ENCODE data around the gene MAD1L1. TPM values are rescaled to one million over a fixed set of nuclear protein-coding genes. Genes with fewer than 3 reads are reported as not detected.

Gene MAD1L1
- total and polyA plus RNA-seq, 2 of the 13 experiments (the other 11 are each of a cell fraction or from before 2014, with no cell fraction given): 17.4 to 64.7 TPM

DNA sequence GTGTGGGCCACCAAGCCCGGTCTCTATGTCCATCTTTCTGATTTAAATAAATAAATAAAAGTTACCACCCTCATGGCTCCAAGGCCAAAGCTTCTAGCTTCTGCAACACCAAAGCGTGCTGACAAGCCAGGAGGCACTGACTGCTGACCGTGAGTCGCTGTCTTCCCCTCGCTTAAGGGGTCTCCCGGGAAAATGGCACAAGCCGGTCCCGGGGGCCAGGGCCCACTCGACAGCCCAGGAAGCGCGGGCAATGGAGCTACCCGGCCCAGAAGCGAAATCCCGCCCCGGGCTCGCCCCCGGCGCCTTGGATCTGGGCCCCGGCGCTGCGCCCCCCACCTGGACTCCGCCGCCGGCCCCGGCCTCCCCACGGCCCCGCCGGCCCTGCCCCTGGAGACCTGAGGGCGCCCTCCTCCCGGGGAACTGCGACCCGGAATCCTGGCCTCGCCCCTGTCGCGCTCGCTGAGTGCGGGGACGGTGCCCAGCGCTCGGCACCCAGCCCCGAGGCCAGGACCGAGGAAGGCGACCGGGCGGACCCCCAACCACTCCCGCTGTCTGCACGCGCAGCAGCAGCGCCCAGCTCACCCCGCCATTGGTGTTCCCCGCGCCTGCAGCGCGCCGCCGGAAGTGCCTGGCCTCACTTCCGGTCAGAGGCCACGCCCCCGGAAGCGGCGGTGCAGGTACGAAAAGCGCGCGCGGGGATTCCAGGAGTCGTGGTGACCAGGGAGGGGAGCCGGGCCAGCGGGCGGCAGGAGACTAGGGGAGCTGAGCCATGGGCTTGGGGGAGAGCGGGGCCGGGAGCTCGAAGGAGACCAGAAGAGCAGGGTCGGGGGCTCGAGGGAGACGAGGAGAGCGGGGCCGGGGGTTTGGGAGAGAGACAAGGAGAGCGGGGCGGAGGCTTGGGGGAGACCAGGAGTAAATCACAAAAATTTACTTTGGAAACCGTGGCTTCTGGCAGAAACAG, 9.1 kb upstream of the MAD1L1 start, which contains the start of the genes MRM2 and NUDT1 (continued):
- no peak for TF ChIP-seq ZSCAN22 (CRISPR knock-in tag; IDR thresholded peaks at IDR 0.05)
- TF ChIP-seq, protein P1, sequence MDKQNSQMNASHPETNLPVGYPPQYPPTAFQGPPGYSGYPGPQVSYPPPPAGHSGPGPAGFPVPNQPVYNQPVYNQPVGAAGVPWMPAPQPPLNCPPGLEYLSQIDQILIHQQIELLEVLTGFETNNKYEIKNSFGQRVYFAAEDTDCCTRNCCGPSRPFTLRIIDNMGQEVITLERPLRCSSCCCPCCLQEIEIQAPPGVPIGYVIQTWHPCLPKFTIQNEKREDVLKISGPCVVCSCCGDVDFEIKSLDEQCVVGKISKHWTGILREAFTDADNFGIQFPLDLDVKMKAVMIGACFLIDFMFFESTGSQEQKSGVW (CRISPR knock-in tag; IDR thresholded peaks at IDR 0.05; ENCODE audit: borderline replicate concordance): no peak
- no peak for TF ChIP-seq ZNF24 (IDR thresholded peaks at IDR 0.05)
- TF ChIP-seq ZFP37 (CRISPR knock-in tag; IDR thresholded peaks at IDR 0.05; ENCODE audit: borderline replicate concordance): no peak
- TF ChIP-seq KLF16 (CRISPR knock-in tag; IDR thresholded peaks at IDR 0.05): peak in 1 of 2 experiments; percentile 82; a peak in 2 of 4 replicates
- peak; percentile 95 for TF ChIP-seq KMT2A (CRISPR knock-in tag; IDR thresholded peaks at IDR 0.05)
- TF ChIP-seq TOE1 (CRISPR knock-in tag; IDR thresholded peaks at IDR 0.05): peak; percentile 34; the same call in 1 of the 2 replicates
- peak; percentile 90 for TF ChIP-seq ZNF891 (CRISPR knock-in tag; IDR thresholded peaks at IDR 0.05)
- TF ChIP-seq HNRNPL (IDR thresholded peaks at IDR 0.05; ENCODE audit: low read depth, low read length): no peak
- peak; percentile 66 for TF ChIP-seq ZNF160 (CRISPR knock-in tag; IDR thresholded peaks at IDR 0.05)
- no peak for TF ChIP-seq HNRNPUL1 (IDR thresholded peaks at IDR 0.05; ENCODE audit: low read depth, low read length)
- TF ChIP-seq, protein P2, sequence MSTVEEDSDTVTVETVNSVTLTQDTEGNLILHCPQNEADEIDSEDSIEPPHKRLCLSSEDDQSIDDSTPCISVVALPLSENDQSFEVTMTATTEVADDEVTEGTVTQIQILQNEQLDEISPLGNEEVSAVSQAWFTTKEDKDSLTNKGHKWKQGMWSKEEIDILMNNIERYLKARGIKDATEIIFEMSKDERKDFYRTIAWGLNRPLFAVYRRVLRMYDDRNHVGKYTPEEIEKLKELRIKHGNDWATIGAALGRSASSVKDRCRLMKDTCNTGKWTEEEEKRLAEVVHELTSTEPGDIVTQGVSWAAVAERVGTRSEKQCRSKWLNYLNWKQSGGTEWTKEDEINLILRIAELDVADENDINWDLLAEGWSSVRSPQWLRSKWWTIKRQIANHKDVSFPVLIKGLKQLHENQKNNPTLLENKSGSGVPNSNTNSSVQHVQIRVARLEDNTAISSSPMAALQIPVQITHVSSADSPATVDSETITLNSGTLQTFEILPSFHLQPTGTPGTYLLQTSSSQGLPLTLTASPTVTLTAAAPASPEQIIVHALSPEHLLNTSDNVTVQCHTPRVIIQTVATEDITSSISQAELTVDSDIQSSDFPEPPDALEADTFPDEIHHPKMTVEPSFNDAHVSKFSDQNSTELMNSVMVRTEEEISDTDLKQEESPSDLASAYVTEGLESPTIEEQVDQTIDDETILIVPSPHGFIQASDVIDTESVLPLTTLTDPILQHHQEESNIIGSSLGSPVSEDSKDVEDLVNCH (CRISPR knock-in tag; IDR thresholded peaks at IDR 0.05): no peak
- TF ChIP-seq FOXP1 (IDR thresholded peaks at IDR 0.05): no peak
- TF ChIP-seq FOXP1 (CRISPR knock-in tag; IDR thresholded peaks at IDR 0.05): no peak
- TF ChIP-seq NFE2L1 (CRISPR knock-in tag; IDR thresholded peaks at IDR 0.05; ENCODE audit: borderline replicate concordance): no peak; the same call in 1 of the 2 replicates
- TF ChIP-seq ZSCAN29 (CRISPR knock-in tag; conservative IDR thresholded peaks at IDR 0.05): no peak
- TF ChIP-seq MED1 (CRISPR knock-in tag; IDR thresholded peaks at IDR 0.05): peak; percentile 44
- TF ChIP-seq, protein P3, sequence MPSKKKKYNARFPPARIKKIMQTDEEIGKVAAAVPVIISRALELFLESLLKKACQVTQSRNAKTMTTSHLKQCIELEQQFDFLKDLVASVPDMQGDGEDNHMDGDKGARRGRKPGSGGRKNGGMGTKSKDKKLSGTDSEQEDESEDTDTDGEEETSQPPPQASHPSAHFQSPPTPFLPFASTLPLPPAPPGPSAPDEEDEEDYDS (CRISPR knock-in tag; IDR thresholded peaks at IDR 0.05): peak; percentile 78
- no peak for TF ChIP-seq ZNF530 (CRISPR knock-in tag; IDR thresholded peaks at IDR 0.05; ENCODE audit: low read depth)
- peak; percentile 84; the same call in 1 of the 2 replicates for TF ChIP-seq ZIK1 (CRISPR knock-in tag; IDR thresholded peaks at IDR 0.05; ENCODE audit: borderline replicate concordance, low read depth)
- TF ChIP-seq ELF1 (CRISPR knock-in tag; IDR thresholded peaks at IDR 0.05): peak; percentile 95
- no peak for TF ChIP-seq ZFP36L2 (CRISPR knock-in tag; IDR thresholded peaks at IDR 0.05)
- TF ChIP-seq PAX8 (CRISPR knock-in tag; IDR thresholded peaks at IDR 0.05; ENCODE audit: borderline replicate concordance): 0 out of 2 replicates have a peak, but pooled peaks have one; percentile 14
- TF ChIP-seq ZNF605 (CRISPR knock-in tag; IDR thresholded peaks at IDR 0.05): no peak
- peak; percentile 80 for TF ChIP-seq SPEN (CRISPR knock-in tag; IDR thresholded peaks at IDR 0.05; ENCODE audit: low read depth)
- 0 out of 2 replicates have a peak, but pooled peaks have one; percentile 62 for TF ChIP-seq TSC22D2 (CRISPR knock-in tag; IDR thresholded peaks at IDR 0.05; ENCODE audit: borderline replicate concordance)
- TF ChIP-seq WIZ (CRISPR knock-in tag; IDR thresholded peaks at IDR 0.05): no peak
- TF ChIP-seq ZNF619 (CRISPR knock-in tag; IDR thresholded peaks at IDR 0.05): peak; percentile 45; the same call in 1 of the 2 replicates
- no peak for TF ChIP-seq KLF12 (CRISPR knock-in tag; IDR thresholded peaks at IDR 0.05; ENCODE audit: borderline replicate concordance)

All from HepG2 (cell line).